Neural cell (in vitro differentiated cells): ENCODE measurements around the gene FRMD4A.

Source experiments
- EP300 ChIP-seq: fragments of 450-650 bp; conservative IDR thresholded peaks from 2 replicates; pipeline ENCODE4 v1.6.1; 2014; ENCODE audit warnings: antibody characterized with exemption, mild to moderate bottlenecking, moderate library complexity; ENCODE audit not compliant: poor library complexity, severe bottlenecking
- POLR2AphosphoS5 ChIP-seq: IDR thresholded peaks from 2 replicates; pipeline ENCODE4 v1.6.1; 2012
- TF ChIP-seq, protein P1 (sequence below): IDR thresholded peaks from 2 replicates; pipeline ENCODE4 v1.6.1; 2012; ENCODE audit warnings: borderline replicate concordance
- TF ChIP-seq, protein P2 (sequence below): fragments of 450-650 bp; IDR thresholded peaks from 2 replicates; pipeline ENCODE4 v1.5.1; 2014; ENCODE audit warnings: antibody characterized with exemption, mild to moderate bottlenecking, moderate library complexity; ENCODE audit not compliant: poor library complexity, severe bottlenecking

DNA sequence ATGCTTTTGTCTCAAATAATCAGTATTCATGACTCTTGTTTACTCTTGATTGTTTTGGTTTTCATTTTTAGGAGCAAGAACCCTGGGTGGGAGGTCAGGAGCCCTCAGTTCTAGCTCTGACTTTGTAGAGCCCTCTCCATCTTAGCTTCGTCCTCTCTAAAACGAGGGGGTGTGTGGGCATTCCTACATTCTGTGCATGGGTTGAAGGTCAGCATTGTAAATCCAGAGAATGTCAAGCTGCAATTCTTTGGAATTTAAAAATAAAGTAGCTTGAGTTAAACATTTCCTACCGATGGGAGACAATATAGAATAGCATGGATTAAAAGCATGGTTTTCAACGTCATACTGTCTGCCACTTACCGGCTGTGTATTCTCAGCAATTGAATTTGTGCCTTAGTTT lies 615.6 kb downstream of the FRMD4A start:
- TF ChIP-seq EP300 (no peak), POLR2AphosphoS5 (no peak)
- TF ChIP-seq, protein P1, sequence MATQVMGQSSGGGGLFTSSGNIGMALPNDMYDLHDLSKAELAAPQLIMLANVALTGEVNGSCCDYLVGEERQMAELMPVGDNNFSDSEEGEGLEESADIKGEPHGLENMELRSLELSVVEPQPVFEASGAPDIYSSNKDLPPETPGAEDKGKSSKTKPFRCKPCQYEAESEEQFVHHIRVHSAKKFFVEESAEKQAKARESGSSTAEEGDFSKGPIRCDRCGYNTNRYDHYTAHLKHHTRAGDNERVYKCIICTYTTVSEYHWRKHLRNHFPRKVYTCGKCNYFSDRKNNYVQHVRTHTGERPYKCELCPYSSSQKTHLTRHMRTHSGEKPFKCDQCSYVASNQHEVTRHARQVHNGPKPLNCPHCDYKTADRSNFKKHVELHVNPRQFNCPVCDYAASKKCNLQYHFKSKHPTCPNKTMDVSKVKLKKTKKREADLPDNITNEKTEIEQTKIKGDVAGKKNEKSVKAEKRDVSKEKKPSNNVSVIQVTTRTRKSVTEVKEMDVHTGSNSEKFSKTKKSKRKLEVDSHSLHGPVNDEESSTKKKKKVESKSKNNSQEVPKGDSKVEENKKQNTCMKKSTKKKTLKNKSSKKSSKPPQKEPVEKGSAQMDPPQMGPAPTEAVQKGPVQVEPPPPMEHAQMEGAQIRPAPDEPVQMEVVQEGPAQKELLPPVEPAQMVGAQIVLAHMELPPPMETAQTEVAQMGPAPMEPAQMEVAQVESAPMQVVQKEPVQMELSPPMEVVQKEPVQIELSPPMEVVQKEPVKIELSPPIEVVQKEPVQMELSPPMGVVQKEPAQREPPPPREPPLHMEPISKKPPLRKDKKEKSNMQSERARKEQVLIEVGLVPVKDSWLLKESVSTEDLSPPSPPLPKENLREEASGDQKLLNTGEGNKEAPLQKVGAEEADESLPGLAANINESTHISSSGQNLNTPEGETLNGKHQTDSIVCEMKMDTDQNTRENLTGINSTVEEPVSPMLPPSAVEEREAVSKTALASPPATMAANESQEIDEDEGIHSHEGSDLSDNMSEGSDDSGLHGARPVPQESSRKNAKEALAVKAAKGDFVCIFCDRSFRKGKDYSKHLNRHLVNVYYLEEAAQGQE: no peak
- TF ChIP-seq, protein P2, sequence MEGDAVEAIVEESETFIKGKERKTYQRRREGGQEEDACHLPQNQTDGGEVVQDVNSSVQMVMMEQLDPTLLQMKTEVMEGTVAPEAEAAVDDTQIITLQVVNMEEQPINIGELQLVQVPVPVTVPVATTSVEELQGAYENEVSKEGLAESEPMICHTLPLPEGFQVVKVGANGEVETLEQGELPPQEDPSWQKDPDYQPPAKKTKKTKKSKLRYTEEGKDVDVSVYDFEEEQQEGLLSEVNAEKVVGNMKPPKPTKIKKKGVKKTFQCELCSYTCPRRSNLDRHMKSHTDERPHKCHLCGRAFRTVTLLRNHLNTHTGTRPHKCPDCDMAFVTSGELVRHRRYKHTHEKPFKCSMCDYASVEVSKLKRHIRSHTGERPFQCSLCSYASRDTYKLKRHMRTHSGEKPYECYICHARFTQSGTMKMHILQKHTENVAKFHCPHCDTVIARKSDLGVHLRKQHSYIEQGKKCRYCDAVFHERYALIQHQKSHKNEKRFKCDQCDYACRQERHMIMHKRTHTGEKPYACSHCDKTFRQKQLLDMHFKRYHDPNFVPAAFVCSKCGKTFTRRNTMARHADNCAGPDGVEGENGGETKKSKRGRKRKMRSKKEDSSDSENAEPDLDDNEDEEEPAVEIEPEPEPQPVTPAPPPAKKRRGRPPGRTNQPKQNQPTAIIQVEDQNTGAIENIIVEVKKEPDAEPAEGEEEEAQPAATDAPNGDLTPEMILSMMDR: no peak
